ENCODE results near the gene GHR.

GHR gene

DNA sequence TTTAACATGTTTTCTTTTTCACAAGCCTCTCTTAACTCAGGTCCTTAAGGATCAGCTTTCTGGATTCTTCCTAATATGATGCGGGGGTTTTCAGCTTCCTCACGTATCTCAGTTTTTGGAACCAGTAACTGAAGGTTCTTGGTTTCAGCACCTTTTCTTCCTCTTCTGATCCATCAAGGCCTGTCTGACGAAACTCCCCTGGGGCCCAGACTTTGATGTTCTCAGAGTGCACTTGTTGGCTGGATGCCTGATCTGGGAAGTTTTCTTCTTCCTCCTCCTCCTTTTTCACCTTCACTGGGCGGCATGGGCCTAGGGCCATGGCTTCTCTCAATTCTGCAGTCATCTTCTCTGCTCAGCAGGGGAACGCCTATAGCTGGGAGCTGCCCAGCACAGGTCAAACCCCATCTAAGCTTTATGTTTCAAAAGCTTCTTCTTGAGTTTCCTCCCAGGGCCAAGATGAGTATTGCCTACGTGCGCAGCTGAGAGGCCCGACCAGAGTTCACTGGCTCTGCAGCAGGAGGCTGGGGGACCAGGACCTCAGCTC is 44.8 kb downstream of the GHR start:
- POLR2A ChIA-PET, result no interaction called here
- no peak for DNase-seq (ENCODE audit: low read depth, low spot score)
- CTCF ChIA-PET, result no interaction called here
- no peak overlapping the region for H3K4me3 ChIP-seq (ENCODE audit: low read depth, low read length)
- TF ChIP-seq, protein P1, sequence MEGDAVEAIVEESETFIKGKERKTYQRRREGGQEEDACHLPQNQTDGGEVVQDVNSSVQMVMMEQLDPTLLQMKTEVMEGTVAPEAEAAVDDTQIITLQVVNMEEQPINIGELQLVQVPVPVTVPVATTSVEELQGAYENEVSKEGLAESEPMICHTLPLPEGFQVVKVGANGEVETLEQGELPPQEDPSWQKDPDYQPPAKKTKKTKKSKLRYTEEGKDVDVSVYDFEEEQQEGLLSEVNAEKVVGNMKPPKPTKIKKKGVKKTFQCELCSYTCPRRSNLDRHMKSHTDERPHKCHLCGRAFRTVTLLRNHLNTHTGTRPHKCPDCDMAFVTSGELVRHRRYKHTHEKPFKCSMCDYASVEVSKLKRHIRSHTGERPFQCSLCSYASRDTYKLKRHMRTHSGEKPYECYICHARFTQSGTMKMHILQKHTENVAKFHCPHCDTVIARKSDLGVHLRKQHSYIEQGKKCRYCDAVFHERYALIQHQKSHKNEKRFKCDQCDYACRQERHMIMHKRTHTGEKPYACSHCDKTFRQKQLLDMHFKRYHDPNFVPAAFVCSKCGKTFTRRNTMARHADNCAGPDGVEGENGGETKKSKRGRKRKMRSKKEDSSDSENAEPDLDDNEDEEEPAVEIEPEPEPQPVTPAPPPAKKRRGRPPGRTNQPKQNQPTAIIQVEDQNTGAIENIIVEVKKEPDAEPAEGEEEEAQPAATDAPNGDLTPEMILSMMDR (IDR thresholded peaks at IDR 0.05; ENCODE audit: insufficient read depth, low read length, missing control alignments), result no peak

DNA sequence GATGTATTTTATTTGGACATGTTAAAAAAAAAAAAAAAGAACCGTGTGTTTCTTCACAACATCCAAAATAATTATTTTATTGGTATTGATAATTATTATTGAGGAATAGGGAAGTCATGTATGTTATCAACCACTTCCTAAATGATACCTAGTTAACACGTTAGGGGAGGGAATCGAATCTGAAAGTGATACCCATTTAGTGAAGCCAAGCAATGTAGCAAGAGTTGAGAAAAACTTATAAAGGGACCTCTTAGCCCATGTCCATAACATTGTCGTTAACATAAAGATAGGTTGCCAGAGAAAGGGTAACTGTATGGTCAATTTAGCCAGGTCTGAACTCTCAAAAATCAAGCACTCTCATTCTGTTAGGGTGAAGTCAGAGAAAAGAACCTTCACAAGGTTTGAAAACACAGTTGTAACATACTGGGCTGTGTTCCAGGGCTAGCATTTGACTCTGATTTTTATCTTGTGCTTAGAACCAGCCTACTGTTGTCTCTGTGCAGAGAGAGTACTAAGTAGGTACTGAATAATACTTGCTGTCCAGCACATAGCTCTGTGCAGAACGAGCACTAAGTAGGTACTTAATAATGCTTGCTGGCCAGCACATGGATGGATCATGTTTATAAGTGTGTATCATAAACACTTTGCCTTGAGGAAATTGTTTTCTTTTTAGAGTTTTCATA is 60.4 kb downstream of the GHR start:
- CTCF ChIA-PET, result no interaction called here
- no peak for DNase-seq (ENCODE audit: low read depth, low spot score)
- H3K4me3 ChIP-seq (ENCODE audit: low read depth, low read length), result no peak overlapping the region
- POLR2A ChIA-PET, result no interaction called here
- TF ChIP-seq, protein P1 (IDR thresholded peaks at IDR 0.05; ENCODE audit: insufficient read depth, low read length, missing control alignments), result no peak

DNA sequence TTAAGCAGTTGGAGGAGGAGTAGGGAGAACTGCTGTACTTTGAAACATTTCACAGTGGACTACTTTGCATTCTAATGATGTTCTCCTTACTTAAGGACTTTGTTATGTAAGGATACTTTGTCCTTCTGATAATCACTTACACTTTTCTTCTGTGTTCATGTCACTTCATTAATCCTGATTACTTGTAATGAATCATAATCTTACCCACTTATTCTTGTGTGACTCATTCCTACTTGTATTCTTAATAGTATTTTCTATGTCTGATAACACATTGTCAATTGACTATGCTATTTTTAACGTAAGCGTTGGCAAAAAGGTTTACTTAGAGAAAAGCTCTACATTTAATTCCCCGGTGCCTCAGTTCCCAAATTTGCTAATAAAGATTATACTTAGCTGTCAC is 63.8 kb downstream of the GHR start:
- ChIA-PET CTCF (no interaction called here), POLR2A (no interaction called here)
- DNase-seq (ENCODE audit: low read depth, low spot score), result no peak
- TF ChIP-seq, protein P1 (IDR thresholded peaks at IDR 0.05; ENCODE audit: insufficient read depth, low read length, missing control alignments), result no peak
- no peak overlapping the region for H3K4me3 ChIP-seq (ENCODE audit: low read depth, low read length)

DNA sequence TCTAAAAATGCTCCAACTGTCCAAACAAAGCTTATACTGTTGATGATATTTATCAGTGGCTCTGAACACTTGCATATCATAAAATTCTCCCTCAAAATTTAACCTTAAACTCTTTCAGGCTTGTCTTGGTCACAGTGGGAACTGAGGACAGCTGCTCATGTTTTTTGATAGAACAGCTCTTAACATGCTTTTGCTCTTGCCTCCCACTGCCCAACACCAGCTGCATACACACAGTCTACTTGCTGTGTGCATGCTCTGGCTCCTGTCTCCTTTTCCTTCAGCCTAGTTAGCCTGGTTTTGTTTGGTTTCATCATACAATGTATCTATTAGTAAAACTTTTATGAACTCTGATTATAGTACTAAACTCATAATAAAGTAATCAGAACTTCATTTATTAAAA is 64.6 kb downstream of the GHR start:
- CTCF ChIA-PET, result no interaction called here
- POLR2A ChIA-PET, result no interaction called here
- no peak for DNase-seq (ENCODE audit: low read depth, low spot score)
- TF ChIP-seq, protein P1 (IDR thresholded peaks at IDR 0.05; ENCODE audit: insufficient read depth, low read length, missing control alignments), result no peak
- no peak overlapping the region for H3K4me3 ChIP-seq (ENCODE audit: low read depth, low read length)

DNA sequence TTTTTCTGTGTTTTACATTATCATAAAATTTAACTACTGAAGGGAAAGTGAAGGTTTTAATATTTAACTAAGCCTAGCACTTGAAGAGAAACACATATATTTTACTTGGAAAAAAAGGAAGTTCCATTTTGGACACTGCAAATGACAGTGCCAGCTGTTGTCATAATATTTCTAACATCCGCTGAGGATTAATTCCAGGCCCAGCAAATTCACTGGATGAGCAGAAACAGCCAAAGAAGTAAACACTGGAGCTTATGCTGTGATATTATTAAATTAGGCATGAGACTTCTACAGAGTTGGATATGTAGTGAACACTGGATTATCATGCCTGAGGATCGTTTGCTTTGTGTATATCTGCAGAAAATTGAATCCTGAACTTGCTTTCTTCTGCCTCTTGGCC is 67.6 kb downstream of the GHR start:
- TF ChIP-seq, protein P1 (IDR thresholded peaks at IDR 0.05; ENCODE audit: insufficient read depth, low read length, missing control alignments), result no peak
- POLR2A ChIA-PET, result no interaction called here
- no peak for DNase-seq (ENCODE audit: low read depth, low spot score)
- CTCF ChIA-PET, result no interaction called here
- no peak overlapping the region for H3K4me3 ChIP-seq (ENCODE audit: low read depth, low read length)

DNA sequence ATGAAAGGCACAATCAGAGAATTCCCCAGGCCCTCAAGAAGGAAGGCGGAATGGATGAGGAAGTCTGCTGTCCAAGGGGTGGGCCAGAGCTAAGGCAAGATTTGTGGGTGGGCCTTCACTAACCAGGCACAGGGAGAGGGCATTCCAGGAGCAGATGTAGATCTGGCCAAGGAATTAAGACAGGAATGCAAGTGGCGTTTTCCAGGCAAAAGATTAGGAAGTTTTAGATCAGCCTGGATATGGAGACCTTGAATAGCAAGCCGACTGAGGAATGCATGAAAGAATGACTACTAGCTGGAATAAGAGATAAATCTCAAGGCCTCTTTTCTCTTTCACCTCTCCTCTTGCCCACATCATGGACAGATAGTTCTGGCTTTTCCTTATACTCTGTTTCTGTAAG is 68.5 kb downstream of the GHR start:
- TF ChIP-seq, protein P1 (IDR thresholded peaks at IDR 0.05; ENCODE audit: insufficient read depth, low read length, missing control alignments), result no peak
- POLR2A ChIA-PET, result no interaction called here
- no peak for DNase-seq (ENCODE audit: low read depth, low spot score)
- CTCF ChIA-PET, result no interaction called here
- H3K4me3 ChIP-seq (ENCODE audit: low read depth, low read length), result no peak overlapping the region

Data from AG04449 (cell line).